ENCODE results near the gene ANO6.

The ANO6 gene

GRCh38 chr12:45327823-45328383 is 112.0 kb downstream of the ANO6 start:
- DNase-seq (ENCODE audit: extremely low spot score) = no peak
- TF ChIP-seq CTCF (IDR thresholded peaks at IDR 0.05; ENCODE audit: control extremely low read depth, extremely low read depth, low read depth, missing control alignments) = no peak
- POLR2A ChIA-PET = no interaction called here
- CTCF ChIA-PET = interaction anchor here (0.8 to 1.7 kb wide), 4 partner anchors 8 to 67 kb away, joined by 3 to 6 read pairs (median 4); no protein-coding TSS in a partner anchor

- CTCF ChIA-PET = no interaction called here
- TF ChIP-seq CTCF (IDR thresholded peaks at IDR 0.05; ENCODE audit: control extremely low read depth, extremely low read depth, low read depth, missing control alignments) = no peak
- no peak for DNase-seq (ENCODE audit: extremely low spot score)
- POLR2A ChIA-PET = no interaction called here
Measured at GRCh38 chr12:45329238-45329637, 113.3 kb downstream of the ANO6 start.

- ChIA-PET POLR2A (no interaction called here), CTCF (no interaction called here)
- DNase-seq (ENCODE audit: extremely low spot score) = no peak
- TF ChIP-seq CTCF (IDR thresholded peaks at IDR 0.05; ENCODE audit: control extremely low read depth, extremely low read depth, low read depth, missing control alignments) = no peak
Measured at GRCh38 chr12:45329702-45330101, 113.8 kb downstream of the ANO6 start.

GRCh38 chr12:45331552-45331951 is 115.7 kb downstream of the ANO6 start:
- no peak for TF ChIP-seq CTCF (IDR thresholded peaks at IDR 0.05; ENCODE audit: control extremely low read depth, extremely low read depth, low read depth, missing control alignments)
- no peak for DNase-seq (ENCODE audit: extremely low spot score)
- ChIA-PET POLR2A (no interaction called here), CTCF (interaction anchor here (1.8 kb wide), 1 partner anchor 11 kb away, joined by 5 read pairs; no protein-coding TSS in a partner anchor)

GRCh38 chr12:45334396-45334795 is 118.5 kb downstream of the ANO6 start:
- POLR2A ChIA-PET = no interaction called here
- CTCF ChIA-PET = no interaction called here
- no peak for DNase-seq (ENCODE audit: extremely low spot score)
- TF ChIP-seq CTCF (IDR thresholded peaks at IDR 0.05; ENCODE audit: control extremely low read depth, extremely low read depth, low read depth, missing control alignments) = no peak

GRCh38 chr12:45336331-45336730 is 120.4 kb downstream of the ANO6 start:
- no peak for DNase-seq (ENCODE audit: extremely low spot score)
- no peak for TF ChIP-seq CTCF (IDR thresholded peaks at IDR 0.05; ENCODE audit: control extremely low read depth, extremely low read depth, low read depth, missing control alignments)
- CTCF ChIA-PET = interaction anchor here (0.8 to 1.4 kb wide), 4 partner anchors 9 to 166 kb away, joined by 3 read pairs; no protein-coding TSS in a partner anchor
- POLR2A ChIA-PET = no interaction called here

All from GM10248 (cell line).